Tibial nerve (tissue), 4 donors: Measurements from ENCODE around the gene RPL19. TPM values are rescaled to one million over a fixed set of nuclear protein-coding genes. Genes with fewer than 3 reads are reported as not detected.

Experiments
- DNase-seq, 2 donors: peaks; one replicate each; pipeline ENCODE4 v3.0.0-alpha.2; 2019; ENCODE audit warnings: low spot score in 2 of 2
- H3K27ac ChIP-seq, 4 donors: fragments of 200-600 bp; sonication (generic) in 3 of 4; one replicate each; pipeline ENCODE4 v1.5.1; 2017 to 2019; ENCODE audit warnings: mild to moderate bottlenecking in 1 of 4
- H3K27me3 ChIP-seq, 2 donors: fragments of 200-600 bp; sonication (generic) in 1 of 2; one replicate each; pipeline versions ENCODE4 v1.5.1 to v1.6.0; 2017 to 2019
- H3K36me3 ChIP-seq, 3 donors: fragments of 200-600 bp; sonication (generic); one replicate each; pipeline ENCODE4 v1.5.1; 2018 to 2019
- H3K4me1 ChIP-seq, 4 donors: fragments of 200-600 bp; sonication (generic) in 3 of 4; one replicate each; pipeline ENCODE4 v1.5.1; 2017 to 2019
- H3K4me3 ChIP-seq, 4 donors: fragments of 200-600 bp; sonication (generic) in 3 of 4; one replicate each; pipeline ENCODE4 v1.5.1; 2017 to 2019; ENCODE audit warnings: mild to moderate bottlenecking in 1 of 4, moderate library complexity in 1 of 4
- H3K9me3 ChIP-seq, 4 donors: fragments of 200-600 bp; sonication (generic) in 3 of 4; one replicate each; pipeline ENCODE4 v1.5.1; 2017 to 2019
- EP300 ChIP-seq, 2 donors: sonication (generic); formaldehyde crosslinking; IDR thresholded peaks; one replicate each; pipeline ENCODE4 v1.6.1; 2017; ENCODE audit warnings: antibody characterized with exemption in 2 of 2, mild to moderate bottlenecking in 1 of 2
- POLR2A ChIP-seq, 2 donors: fragments of 450-650 bp; IDR thresholded peaks; one replicate each; pipeline ENCODE4 v1.6.1; 2017; ENCODE audit warnings: antibody characterized with exemption in 2 of 2, mild to moderate bottlenecking in 2 of 2, moderate library complexity in 2 of 2
- WGBS, 2 donors: methylation state at CpG; one replicate each; pipeline ENCODE4 v1.1.5; 2018; 5-methylcytosine and 5-hydroxymethylcytosine counted together
- total RNA-seq, 4 donors: library from RNA; depleted of rRNA; stranded (reverse); fragments of >200 nt; gene quantifications; one replicate each; pipeline ENCODE4 v1.1.0, GENCODE V29; 2016
- TF ChIP-seq, protein P1 (sequence below), 5 experiments: fragments of 200-600 bp in 3 of 5; fragments of 450-650 bp in 2 of 5; sonication (generic) in 3 of 5; IDR thresholded peaks; one replicate each; pipeline ENCODE4 v1.5.1; 2016 to 2019; ENCODE audit warnings: antibody characterized with exemption in 5 of 5, mild to moderate bottlenecking in 3 of 5, moderate library complexity in 2 of 5

RPL19 gene
- total RNA-seq, 4 donors from 2014 or later = 2,381 to 3,486 (median 2,809) TPM

DNA sequence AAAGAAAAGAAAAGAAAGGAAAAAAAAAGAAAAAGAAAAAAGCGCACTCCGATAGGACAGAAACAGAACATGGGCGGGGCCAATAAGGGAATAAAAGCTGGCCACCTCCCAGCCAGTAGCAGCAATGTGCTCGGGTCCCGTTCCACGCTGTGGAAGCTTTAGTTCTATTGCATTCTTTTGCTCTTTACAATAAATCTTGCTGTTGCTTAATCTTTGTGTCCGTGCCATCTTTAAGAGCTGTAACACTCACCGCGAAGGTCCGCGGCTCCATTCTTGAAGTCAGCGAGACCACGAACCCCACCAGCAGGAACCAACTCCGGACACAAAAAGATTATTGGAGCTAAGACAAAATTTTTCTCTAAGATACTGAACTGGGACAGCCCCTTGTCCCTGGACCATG, 31.0 kb upstream of the RPL19 start:
- H3K4me3 ChIP-seq = no peak overlapping the region
- H3K4me1 ChIP-seq = peaks cover 0 to 24% (median 13%) of the 10 kb centered on the region in 4 donors
- 83 to 86% methylated on average over 14 of the region's 14 CpGs for WGBS, 2 donors

GRCh38 chr17:39169518-39169917, 30.6 kb upstream of the RPL19 start:
- no peak overlapping the region for H3K4me3 ChIP-seq

More for the DNA sequence above, 31.0 kb upstream of the RPL19 start:
- TF ChIP-seq EP300 (IDR thresholded peaks at IDR 0.05) = no peak
- TF ChIP-seq POLR2A (IDR thresholded peaks at IDR 0.05) = no peak
- TF ChIP-seq, protein P1, sequence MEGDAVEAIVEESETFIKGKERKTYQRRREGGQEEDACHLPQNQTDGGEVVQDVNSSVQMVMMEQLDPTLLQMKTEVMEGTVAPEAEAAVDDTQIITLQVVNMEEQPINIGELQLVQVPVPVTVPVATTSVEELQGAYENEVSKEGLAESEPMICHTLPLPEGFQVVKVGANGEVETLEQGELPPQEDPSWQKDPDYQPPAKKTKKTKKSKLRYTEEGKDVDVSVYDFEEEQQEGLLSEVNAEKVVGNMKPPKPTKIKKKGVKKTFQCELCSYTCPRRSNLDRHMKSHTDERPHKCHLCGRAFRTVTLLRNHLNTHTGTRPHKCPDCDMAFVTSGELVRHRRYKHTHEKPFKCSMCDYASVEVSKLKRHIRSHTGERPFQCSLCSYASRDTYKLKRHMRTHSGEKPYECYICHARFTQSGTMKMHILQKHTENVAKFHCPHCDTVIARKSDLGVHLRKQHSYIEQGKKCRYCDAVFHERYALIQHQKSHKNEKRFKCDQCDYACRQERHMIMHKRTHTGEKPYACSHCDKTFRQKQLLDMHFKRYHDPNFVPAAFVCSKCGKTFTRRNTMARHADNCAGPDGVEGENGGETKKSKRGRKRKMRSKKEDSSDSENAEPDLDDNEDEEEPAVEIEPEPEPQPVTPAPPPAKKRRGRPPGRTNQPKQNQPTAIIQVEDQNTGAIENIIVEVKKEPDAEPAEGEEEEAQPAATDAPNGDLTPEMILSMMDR (IDR thresholded peaks at IDR 0.05) = no peak
- DNase-seq = no peak
- Histone ChIP-seq H3K27ac (no peak overlapping the region), H3K27me3 (peaks cover 0 to 8% of the 10 kb centered on the region in 2 donors), H3K36me3 (no peaks in the 10 kb centered on the region), H3K9me3 (no peaks in the 10 kb centered on the region)

GRCh38 chr17:39170109-39170508, 30.0 kb upstream of the RPL19 start:
- Histone ChIP-seq H3K27ac (no peak overlapping the region), H3K4me3 (no peak overlapping the region), H3K9me3 (no peaks in the 10 kb centered on the region), H3K4me1 (peaks cover 0 to 24% (median 9%) of the 10 kb centered on the region in 4 donors), H3K27me3 (peaks cover 0 to 6% of the 10 kb centered on the region in 2 donors), H3K36me3 (peaks cover 0 to under 1% (median 0%) of the 10 kb centered on the region in 3 donors)
- TF ChIP-seq EP300 (IDR thresholded peaks at IDR 0.05) (no peak), POLR2A (IDR thresholded peaks at IDR 0.05) (no peak)
- TF ChIP-seq, protein P1 (IDR thresholded peaks at IDR 0.05) = no peak
- DNase-seq = no peak
- WGBS, 2 donors = 59 to 71% methylated on average over 4 of the region's 4 CpGs

More at GRCh38 chr17:39169518-39169917, 30.6 kb upstream of the RPL19 start:
- Histone ChIP-seq H3K4me1 (peaks cover 0 to 24% (median 9%) of the 10 kb centered on the region in 4 donors), H3K9me3 (no peaks in the 10 kb centered on the region), H3K27me3 (peaks cover 0 to 8% of the 10 kb centered on the region in 2 donors), H3K27ac (no peak overlapping the region), H3K36me3 (no peaks in the 10 kb centered on the region)
- WGBS, 2 donors = 72 to 79% methylated on average over 3 of the region's 3 CpGs
- TF ChIP-seq EP300 (IDR thresholded peaks at IDR 0.05) = no peak
- TF ChIP-seq, protein P1 (IDR thresholded peaks at IDR 0.05) = no peak
- TF ChIP-seq POLR2A (IDR thresholded peaks at IDR 0.05) = no peak
- DNase-seq = no peak

- H3K27me3 ChIP-seq = peaks cover 0 to 2% of the 10 kb centered on the region in 2 donors
- no peak overlapping the region for H3K4me3 ChIP-seq
- no peak for TF ChIP-seq POLR2A (IDR thresholded peaks at IDR 0.05)
- TF ChIP-seq, protein P1 (IDR thresholded peaks at IDR 0.05) = no peak
- no peak for TF ChIP-seq EP300 (IDR thresholded peaks at IDR 0.05)
- no peaks in the 10 kb centered on the region for H3K9me3 ChIP-seq
- H3K4me1 ChIP-seq = peaks cover 0 to 20% (median 5%) of the 10 kb centered on the region in 4 donors
- WGBS, 2 donors = 67 to 85% methylated on average over 6 of the region's 6 CpGs
- H3K27ac ChIP-seq = no peak overlapping the region
- peaks cover 0 to 5% (median 0%) of the 10 kb centered on the region in 3 donors for H3K36me3 ChIP-seq
- no peak for DNase-seq
These were observed 29.5 kb upstream of the RPL19 start for GRCh38 chr17:39170558-39170957.

DNA sequence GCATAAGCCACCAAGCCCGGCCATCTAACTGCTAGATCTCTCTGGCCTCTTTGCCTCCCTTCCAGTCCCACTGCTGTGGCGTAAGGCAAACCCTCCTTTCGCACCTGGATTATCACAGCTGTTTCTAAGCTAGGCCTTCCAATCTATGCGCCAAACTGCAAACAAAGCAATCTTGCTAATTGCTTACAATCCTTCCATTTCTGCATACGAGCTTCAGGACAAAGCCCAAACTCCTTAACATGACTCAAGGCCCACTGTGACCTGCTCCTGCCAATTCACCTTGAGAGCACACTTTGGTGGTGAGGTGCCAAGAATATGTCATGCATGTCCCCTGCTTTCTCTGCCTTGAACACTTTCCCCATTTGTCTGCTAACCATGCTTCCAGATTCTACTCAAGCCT, 28.1 kb upstream of the RPL19 start:
- Histone ChIP-seq H3K27ac (no peak overlapping the region), H3K36me3 (peaks cover 0 to 19% (median 0%) of the 10 kb centered on the region in 3 donors), H3K27me3 (no peaks in the 10 kb centered on the region), H3K4me1 (peaks cover 0 to 15% (median 4%) of the 10 kb centered on the region in 4 donors), H3K4me3 (no peak overlapping the region), H3K9me3 (no peaks in the 10 kb centered on the region)
- no peak for TF ChIP-seq EP300 (IDR thresholded peaks at IDR 0.05)
- no peak for TF ChIP-seq POLR2A (IDR thresholded peaks at IDR 0.05)
- TF ChIP-seq, protein P1 (IDR thresholded peaks at IDR 0.05) = no peak
- 86 to 91% methylated on average over 5 of the region's 5 CpGs for WGBS, 2 donors
- no peak for DNase-seq
